ENCODE results near the gene S100A1. TPM values are rescaled to one million over a fixed set of nuclear protein-coding genes. Genes with fewer than 3 reads are reported as not detected.
A peak's percentile ranks its signal among the peaks of the same experiment; 100 is the strongest.

S100A1 gene
- total RNA-seq, 1 donor from 2014 or later: 1.2 TPM

- H3K4me1 Mint-ChIP-seq (ENCODE audit: low read depth): peaks cover 18% of the 10 kb centered on the region
- H3K9me3 Mint-ChIP-seq (ENCODE audit: low read depth): no peaks in the 10 kb centered on the region
- TF ChIP-seq, protein P1, sequence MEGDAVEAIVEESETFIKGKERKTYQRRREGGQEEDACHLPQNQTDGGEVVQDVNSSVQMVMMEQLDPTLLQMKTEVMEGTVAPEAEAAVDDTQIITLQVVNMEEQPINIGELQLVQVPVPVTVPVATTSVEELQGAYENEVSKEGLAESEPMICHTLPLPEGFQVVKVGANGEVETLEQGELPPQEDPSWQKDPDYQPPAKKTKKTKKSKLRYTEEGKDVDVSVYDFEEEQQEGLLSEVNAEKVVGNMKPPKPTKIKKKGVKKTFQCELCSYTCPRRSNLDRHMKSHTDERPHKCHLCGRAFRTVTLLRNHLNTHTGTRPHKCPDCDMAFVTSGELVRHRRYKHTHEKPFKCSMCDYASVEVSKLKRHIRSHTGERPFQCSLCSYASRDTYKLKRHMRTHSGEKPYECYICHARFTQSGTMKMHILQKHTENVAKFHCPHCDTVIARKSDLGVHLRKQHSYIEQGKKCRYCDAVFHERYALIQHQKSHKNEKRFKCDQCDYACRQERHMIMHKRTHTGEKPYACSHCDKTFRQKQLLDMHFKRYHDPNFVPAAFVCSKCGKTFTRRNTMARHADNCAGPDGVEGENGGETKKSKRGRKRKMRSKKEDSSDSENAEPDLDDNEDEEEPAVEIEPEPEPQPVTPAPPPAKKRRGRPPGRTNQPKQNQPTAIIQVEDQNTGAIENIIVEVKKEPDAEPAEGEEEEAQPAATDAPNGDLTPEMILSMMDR (IDR thresholded peaks at IDR 0.05): no peak
- no peaks in the 10 kb centered on the region for H3K36me3 Mint-ChIP-seq (ENCODE audit: low read depth)
- peak within 1 kb of the TSS; percentile 72 for H3K4me3 Mint-ChIP-seq (ENCODE audit: unreplicated experiment)
- H3K27me3 Mint-ChIP-seq (ENCODE audit: low read depth): peaks cover 35% of the 10 kb centered on the region
- no peak for DNase-seq (ENCODE audit: low spot score)
- H3K27ac Mint-ChIP-seq (ENCODE audit: unreplicated experiment): no peak within 1 kb of the TSS
Measured at GRCh38 chr1:153678519-153679336, 50.5 kb downstream of the S100A1 start, which contains the start of gene NPR1. TSS of gene NPR1 (plus strand) at chr1:153678688. CDS start at chr1:153679109, 421 bp downstream.

DNA sequence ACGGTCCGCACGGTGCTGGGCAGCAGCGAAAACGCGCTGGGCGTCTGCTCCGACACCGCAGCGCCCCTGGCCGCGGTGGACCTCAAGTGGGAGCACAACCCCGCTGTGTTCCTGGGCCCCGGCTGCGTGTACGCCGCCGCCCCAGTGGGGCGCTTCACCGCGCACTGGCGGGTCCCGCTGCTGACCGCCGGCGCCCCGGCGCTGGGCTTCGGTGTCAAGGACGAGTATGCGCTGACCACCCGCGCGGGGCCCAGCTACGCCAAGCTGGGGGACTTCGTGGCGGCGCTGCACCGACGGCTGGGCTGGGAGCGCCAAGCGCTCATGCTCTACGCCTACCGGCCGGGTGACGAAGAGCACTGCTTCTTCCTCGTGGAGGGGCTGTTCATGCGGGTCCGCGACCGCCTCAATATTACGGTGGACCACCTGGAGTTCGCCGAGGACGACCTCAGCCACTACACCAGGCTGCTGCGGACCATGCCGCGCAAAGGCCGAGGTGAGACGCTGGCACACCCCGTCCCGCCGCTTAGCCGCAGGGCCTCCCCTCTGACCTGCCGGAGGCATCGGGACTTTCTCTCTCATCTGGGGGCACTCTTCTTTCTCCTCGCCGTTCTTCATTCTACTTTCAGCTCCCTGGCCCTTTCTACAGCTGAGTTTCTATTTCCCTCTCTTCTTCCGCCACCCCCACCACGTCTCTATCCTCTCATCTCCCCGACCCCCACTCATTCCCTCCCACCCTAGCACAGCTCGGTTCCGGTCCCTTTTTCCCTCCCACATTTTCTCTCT, 51.3 kb downstream of the S100A1 start:
- Mint-ChIP-seq H3K4me3 (ENCODE audit: unreplicated experiment) (peak overlapping the region; percentile 36), H3K27ac (ENCODE audit: unreplicated experiment) (no peak overlapping the region), H3K36me3 (ENCODE audit: low read depth) (no peaks in the 10 kb centered on the region), H3K9me3 (ENCODE audit: low read depth) (no peaks in the 10 kb centered on the region), H3K4me1 (ENCODE audit: low read depth) (peaks cover 18% of the 10 kb centered on the region), H3K27me3 (ENCODE audit: low read depth) (peaks cover 39% of the 10 kb centered on the region)
- no peak for DNase-seq (ENCODE audit: low spot score)
- TF ChIP-seq, protein P1 (IDR thresholded peaks at IDR 0.05): peak; percentile 56

GRCh38 chr1:153680120-153680403, 51.8 kb downstream of the S100A1 start:
- DNase-seq (ENCODE audit: low spot score): no peak
- H3K9me3 Mint-ChIP-seq (ENCODE audit: low read depth): no peaks in the 10 kb centered on the region
- H3K4me1 Mint-ChIP-seq (ENCODE audit: low read depth): peaks cover 18% of the 10 kb centered on the region
- peak overlapping the region; percentile 36 for H3K4me3 Mint-ChIP-seq (ENCODE audit: unreplicated experiment)
- H3K27me3 Mint-ChIP-seq (ENCODE audit: low read depth): peaks cover 39% of the 10 kb centered on the region
- no peak overlapping the region for H3K27ac Mint-ChIP-seq (ENCODE audit: unreplicated experiment)
- TF ChIP-seq, protein P1 (IDR thresholded peaks at IDR 0.05): no peak
- no peaks in the 10 kb centered on the region for H3K36me3 Mint-ChIP-seq (ENCODE audit: low read depth)

Other genes with a start within 250 kb of the S100A1 start
- not detected in 3 replicates for gene S100A8, start 237.4 kb upstream of the S100A1 start, total RNA-seq
- gene S100A7A, start 211.9 kb upstream of the S100A1 start, total RNA-seq: not detected in 3 replicates
- gene S100A7, start 167.8 kb upstream of the S100A1 start, total RNA-seq: not detected in 3 replicates
- 1.4 to 12.1 TPM (median 10.9 TPM) in 3 replicates for gene S100A6, start 92.4 kb upstream of the S100A1 start, total RNA-seq
- 0.47 to 0.94 TPM in 2 of 3 replicates, not detected in the other for gene S100A5, start 87.5 kb upstream of the S100A1 start, total RNA-seq
- 331 to 404 TPM (median 388 TPM) in 3 replicates for gene S100A4, start 82.6 kb upstream of the S100A1 start, total RNA-seq
- gene S100A3, start 79.2 kb upstream of the S100A1 start, total RNA-seq: 6.5 to 10.8 TPM (median 8.7 TPM) in 3 replicates
- 15.4 to 22.2 TPM (median 18.9 TPM) in 3 replicates for gene S100A2, start 62.6 kb upstream of the S100A1 start, total RNA-seq
- 111 to 122 TPM (median 115 TPM) in 3 replicates for gene S100A16, start 15.3 kb upstream of the S100A1 start, total RNA-seq
- gene S100A14, start 12.1 kb upstream of the S100A1 start, total RNA-seq: not detected in 3 replicates
- gene S100A13, start 929 bp upstream of the S100A1 start, total RNA-seq: 98.2 to 113 TPM (median 98.4 TPM) in 3 replicates
- 44.4 to 56.9 TPM (median 47.9 TPM) in 3 replicates for gene CHTOP, start 5.6 kb downstream of the S100A1 start, total RNA-seq
- gene SNAPIN, start 30.3 kb downstream of the S100A1 start, total RNA-seq: 31.1 to 41.8 TPM (median 35.9 TPM) in 3 replicates
- gene ILF2, start 42.6 kb downstream of the S100A1 start, total RNA-seq: 120 to 164 TPM (median 122 TPM) in 3 replicates
- 0.21 to 0.27 TPM in 2 of 3 replicates, not detected in the other for gene NPR1, start 50.3 kb downstream of the S100A1 start, total RNA-seq
- gene INTS3, start 99.6 kb downstream of the S100A1 start, total RNA-seq: 48.6 to 61.0 TPM (median 49.1 TPM) in 3 replicates
- 10.6 to 16.6 TPM (median 11.6 TPM) in 3 replicates for gene SLC27A3, start 147.0 kb downstream of the S100A1 start, total RNA-seq